Loucy (cell line): ENCODE results near the gene ZNF586.

Source experiments
- CTCF ChIP-seq: fragments of 200-600 bp; sonication (generic); conservative IDR thresholded peaks from 2 replicates; pipeline ENCODE4 v1.5.1; 2014; ENCODE audit warnings: mild to moderate bottlenecking, antibody characterized with exemption, low read length
- EZH2phosphoT487 ChIP-seq: fragments of 200-600 bp; IDR thresholded peaks from 2 replicates; pipeline ENCODE4 v1.6.1; 2018; ENCODE audit warnings: antibody characterized with exemption, mild to moderate bottlenecking, moderate library complexity, borderline replicate concordance

GRCh38 chr19:57812226-57812625 lies 42.8 kb downstream of the ZNF586 start:
- TF ChIP-seq CTCF (no peak), EZH2phosphoT487 (no peak)
